ENCODE results near the gene LRRC26.

- no peak for TF ChIP-seq POLR2AphosphoS5 (IDR thresholded peaks at IDR 0.05; ENCODE audit: borderline replicate concordance, low read depth, low read length)
- TF ChIP-seq EZH2 (IDR thresholded peaks at IDR 0.05) = no peak
- no peak for TF ChIP-seq FOXP2 (optimal IDR thresholded peaks at IDR 0.05; ENCODE audit: control extremely low read depth, extremely low read length, insufficient read depth)
These were observed 11.8 kb upstream of the LRRC26 start for GRCh38 chr9:137181680-137182079.

All from SK-N-MC (cell line).